Caco-2 (cell line): Measurements from ENCODE around the gene CADPS2. TPM values are rescaled to one million over a fixed set of nuclear protein-coding genes. Genes with fewer than 3 reads are reported as not detected.

Source experiments
- BruUV-seq: library from RNA; stranded (reverse); fragments of 400-500 nt; replicated peaks from 2 replicates; lab custom pipeline; 2021; lab: Mats Ljungman, UMichigan
- CTCF ChIA-PET: fragments of 300-600 bp; sonication (Branson Sonifier 250); formaldehyde crosslinking; loops from one replicate; lab custom pipeline; 2022; ENCODE audit warnings: antibody characterized with exemption; lab: Charles Lee
- POLR2A ChIA-PET: fragments of 300-600 bp; sonication (Branson Sonifier 250); formaldehyde crosslinking; loops from one replicate; lab custom pipeline; 2022; ENCODE audit warnings: antibody characterized with exemption; lab: Charles Lee
- DNase-seq, 2 experiments: peaks; one replicate each; pipeline versions ENCODE4 v3.0.0 to v3.0.0-alpha.2; 2020 to 2022
- H3K27me3 ChIP-seq: replicated peaks from 2 replicates; pipeline ENCODE4 v1.6.0; 2011; ENCODE audit warnings: low read length; ENCODE audit not compliant: control insufficient read depth, insufficient read depth
- H3K36me3 ChIP-seq: 2 replicates; pipeline ENCODE4 v1.5.1; 2011; ENCODE audit warnings: low read length; ENCODE audit not compliant: control insufficient read depth, insufficient read depth
- H3K4me1 ChIP-seq: fragments of 250-450 bp; sonication (Bioruptor Pico); 2 replicates; pipeline ENCODE4 v1.5.1; 2020; ENCODE audit warnings: mild to moderate bottlenecking
- H3K4me3 ChIP-seq: 2 replicates; pipeline ENCODE4 v1.5.1; 2011; ENCODE audit warnings: low read depth, mild to moderate bottlenecking, control low read depth, low read length
- H3K9me3 ChIP-seq: fragments of 250-450 bp; sonication (Bioruptor Pico); 2 replicates; pipeline ENCODE4 v1.5.1; 2020; ENCODE audit warnings: mild to moderate bottlenecking, moderate library complexity
- H3K27ac Mint-ChIP-seq: one replicate; pipeline ENCODE4 v1.8.0; 2022; ENCODE audit warnings: mixed read lengths; ENCODE audit not compliant: unreplicated experiment
- H3K27me3 Mint-ChIP-seq: one replicate; pipeline ENCODE4 v1.8.0; 2022; ENCODE audit warnings: mixed read lengths; ENCODE audit not compliant: insufficient read depth, unreplicated experiment
- H3K36me3 Mint-ChIP-seq: one replicate; pipeline ENCODE4 v1.8.0; 2022; ENCODE audit warnings: mild to moderate bottlenecking, mixed read lengths; ENCODE audit not compliant: insufficient read depth, unreplicated experiment
- H3K4me1 Mint-ChIP-seq: one replicate; pipeline ENCODE4 v1.8.0; 2022; ENCODE audit warnings: low read depth, mixed read lengths; ENCODE audit not compliant: unreplicated experiment
- H3K4me3 Mint-ChIP-seq: one replicate; pipeline ENCODE4 v1.8.0; 2022; ENCODE audit warnings: mild to moderate bottlenecking, moderate library complexity, mixed read lengths; ENCODE audit not compliant: unreplicated experiment
- H3K9me3 Mint-ChIP-seq: one replicate; pipeline ENCODE4 v1.8.0; 2022; ENCODE audit warnings: mixed read lengths; ENCODE audit not compliant: unreplicated experiment
- intact Hi-C: fragments of 100-400 bp; cut with micrococcal nuclease; formaldehyde crosslinking; loops from one replicate; pipeline ENCODE4 v1.10.0; 2022; ENCODE audit not compliant: unreplicated experiment
- total RNA-seq: library from RNA; stranded (reverse); gene quantifications from 2 replicates; pipeline ENCODE4 v1.2.3, GENCODE V29; 2022
- TF ChIP-seq, protein P1 (sequence below), 2 experiments: fragments of 200-600 bp in 1 of 2; IDR thresholded peaks; 1 replicate in 1 of 2; 2 replicates in 1 of 2; pipeline versions ENCODE4 v1.5.1 to v1.8.0; 2011 to 2022; ENCODE audit warnings: antibody characterized with exemption in 1 of 2, control low read depth in 1 of 2, inconsistent platforms in 1 of 2, low read depth in 1 of 2, low read length in 1 of 2, mild to moderate bottlenecking in 1 of 2, moderate library complexity in 1 of 2; ENCODE audit not compliant: insufficient read depth in 1 of 2, severe bottlenecking in 1 of 2, unreplicated experiment in 1 of 2

Gene CADPS2
- total RNA-seq, 1 experiment from 2014 or later, result 2.7 TPM

DNA sequence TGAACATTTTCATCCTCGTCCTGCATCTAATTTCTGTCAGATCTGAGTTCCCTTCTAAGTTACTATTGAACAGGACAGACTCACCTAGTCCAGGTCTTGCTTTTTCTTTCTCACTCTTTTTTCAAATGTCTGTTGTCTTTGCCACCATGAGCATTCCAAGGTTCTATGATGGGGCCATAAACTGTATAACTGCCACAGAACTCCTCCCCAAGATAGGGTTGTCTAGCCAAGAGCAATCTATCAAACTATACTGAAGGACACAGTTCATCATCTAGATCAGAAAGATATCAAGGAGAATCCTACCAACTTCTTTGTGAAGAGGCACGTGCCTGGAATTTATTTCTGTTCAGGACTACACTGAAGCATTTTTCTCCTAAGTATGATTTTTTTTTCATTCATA lies 531.6 kb downstream of the CADPS2 start:
- BruUV-seq, result no TSS peak
- TF ChIP-seq, protein P1, sequence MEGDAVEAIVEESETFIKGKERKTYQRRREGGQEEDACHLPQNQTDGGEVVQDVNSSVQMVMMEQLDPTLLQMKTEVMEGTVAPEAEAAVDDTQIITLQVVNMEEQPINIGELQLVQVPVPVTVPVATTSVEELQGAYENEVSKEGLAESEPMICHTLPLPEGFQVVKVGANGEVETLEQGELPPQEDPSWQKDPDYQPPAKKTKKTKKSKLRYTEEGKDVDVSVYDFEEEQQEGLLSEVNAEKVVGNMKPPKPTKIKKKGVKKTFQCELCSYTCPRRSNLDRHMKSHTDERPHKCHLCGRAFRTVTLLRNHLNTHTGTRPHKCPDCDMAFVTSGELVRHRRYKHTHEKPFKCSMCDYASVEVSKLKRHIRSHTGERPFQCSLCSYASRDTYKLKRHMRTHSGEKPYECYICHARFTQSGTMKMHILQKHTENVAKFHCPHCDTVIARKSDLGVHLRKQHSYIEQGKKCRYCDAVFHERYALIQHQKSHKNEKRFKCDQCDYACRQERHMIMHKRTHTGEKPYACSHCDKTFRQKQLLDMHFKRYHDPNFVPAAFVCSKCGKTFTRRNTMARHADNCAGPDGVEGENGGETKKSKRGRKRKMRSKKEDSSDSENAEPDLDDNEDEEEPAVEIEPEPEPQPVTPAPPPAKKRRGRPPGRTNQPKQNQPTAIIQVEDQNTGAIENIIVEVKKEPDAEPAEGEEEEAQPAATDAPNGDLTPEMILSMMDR (IDR thresholded peaks at IDR 0.05; ENCODE audit: insufficient read depth in 1 of 2, low read depth in 1 of 2, low read length in 1 of 2, severe bottlenecking in 1 of 2, unreplicated experiment in 1 of 2), result no peak
- no peak for DNase-seq
- Mint-ChIP-seq H3K36me3 (no peaks in the 10 kb centered on the region), H3K27me3 (no peaks in the 10 kb centered on the region), H3K9me3 (no peaks in the 10 kb centered on the region), H3K27ac (no peak overlapping the region), H3K4me1 (no peaks in the 10 kb centered on the region), H3K4me3 (no peak overlapping the region)
- H3K9me3 ChIP-seq, result no peaks in the 10 kb centered on the region
- no peaks in the 10 kb centered on the region for H3K4me1 ChIP-seq
- H3K36me3 ChIP-seq, result no peaks in the 10 kb centered on the region
- no peaks in the 10 kb centered on the region for H3K27me3 ChIP-seq
- intact Hi-C loops, result no loop called here
- CTCF ChIA-PET, result no interaction called here
- H3K4me3 ChIP-seq, result no peak overlapping the region
- POLR2A ChIA-PET, result no interaction called here

DNA sequence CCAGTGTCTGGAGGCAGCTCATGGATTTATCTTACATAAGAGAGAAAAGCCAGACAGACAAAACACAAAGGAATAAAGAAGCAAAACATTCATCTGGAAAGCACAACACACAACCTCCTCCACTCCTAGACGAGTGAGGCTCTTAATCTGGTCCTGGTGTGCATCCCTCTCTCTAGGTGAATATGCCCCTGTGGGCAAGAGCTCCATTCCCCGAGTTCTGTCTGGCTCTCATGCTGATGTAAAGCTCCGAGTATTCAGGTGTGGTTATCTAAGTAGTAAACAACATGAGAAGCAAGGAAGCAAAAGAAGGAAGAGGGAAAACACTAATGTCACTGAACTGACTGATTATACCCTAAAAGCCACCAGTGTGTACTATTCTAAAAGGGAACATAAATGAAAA lies 533.8 kb downstream of the CADPS2 start:
- no peaks in the 10 kb centered on the region for H3K36me3 ChIP-seq
- ChIA-PET CTCF (no interaction called here), POLR2A (no interaction called here)
- BruUV-seq, result no TSS peak
- no peaks in the 10 kb centered on the region for H3K9me3 Mint-ChIP-seq
- no peaks in the 10 kb centered on the region for H3K4me1 Mint-ChIP-seq
- no peak for DNase-seq
- H3K27me3 ChIP-seq, result no peaks in the 10 kb centered on the region
- H3K4me3 ChIP-seq, result no peak overlapping the region
- H3K4me1 ChIP-seq, result no peaks in the 10 kb centered on the region
- H3K9me3 ChIP-seq, result no peaks in the 10 kb centered on the region
- TF ChIP-seq, protein P1 (IDR thresholded peaks at IDR 0.05; ENCODE audit: insufficient read depth in 1 of 2, low read depth in 1 of 2, low read length in 1 of 2, severe bottlenecking in 1 of 2, unreplicated experiment in 1 of 2), result no peak
- no peaks in the 10 kb centered on the region for H3K36me3 Mint-ChIP-seq
- H3K4me3 Mint-ChIP-seq, result no peak overlapping the region
- no peak overlapping the region for H3K27ac Mint-ChIP-seq
- H3K27me3 Mint-ChIP-seq, result no peaks in the 10 kb centered on the region
- intact Hi-C loops, result no loop called here

DNA sequence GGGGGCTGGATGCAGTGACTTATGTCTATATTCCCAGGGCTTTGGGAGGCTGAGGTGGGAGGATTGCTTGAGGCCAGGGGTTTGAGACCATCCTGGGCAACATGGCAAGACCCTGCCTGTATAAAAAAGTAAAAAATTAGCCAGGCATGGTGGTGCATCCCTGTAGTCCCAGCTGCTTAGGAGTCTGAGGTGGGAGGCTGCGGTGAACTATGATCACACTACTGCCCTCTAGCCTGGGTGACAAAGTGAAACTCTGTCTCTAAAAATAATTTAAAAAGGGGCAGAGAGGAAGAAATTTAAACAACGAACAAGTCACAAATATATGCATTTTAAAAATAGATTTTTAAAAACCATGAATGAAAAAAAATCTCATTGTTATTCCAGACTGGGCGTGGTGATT lies 535.6 kb downstream of the CADPS2 start:
- Histone ChIP-seq H3K4me1 (no peaks in the 10 kb centered on the region), H3K27me3 (no peaks in the 10 kb centered on the region), H3K36me3 (no peaks in the 10 kb centered on the region), H3K9me3 (no peaks in the 10 kb centered on the region), H3K4me3 (no peak overlapping the region)
- Mint-ChIP-seq H3K36me3 (no peaks in the 10 kb centered on the region), H3K4me1 (no peaks in the 10 kb centered on the region), H3K4me3 (no peak overlapping the region), H3K27me3 (no peaks in the 10 kb centered on the region), H3K27ac (no peak overlapping the region), H3K9me3 (no peaks in the 10 kb centered on the region)
- POLR2A ChIA-PET, result no interaction called here
- DNase-seq, result no peak
- intact Hi-C loops, result no loop called here
- TF ChIP-seq, protein P1 (IDR thresholded peaks at IDR 0.05; ENCODE audit: insufficient read depth in 1 of 2, low read depth in 1 of 2, low read length in 1 of 2, severe bottlenecking in 1 of 2, unreplicated experiment in 1 of 2), result no peak
- BruUV-seq, result no TSS peak
- CTCF ChIA-PET, result no interaction called here
